AG10803 (cell line): ENCODE measurements around the gene POMP.
"Not testable (repeated sequence)": the region's sequence is repeated elsewhere in the genome, so short reads cannot be mapped to it uniquely, and the experiment has no call there.

ENCODE experiments used
- DNase-seq: peaks from one replicate; pipeline ENCODE4 v3.0.0; 2010; ENCODE audit warnings: low read depth
- H3K4me3 ChIP-seq: 2 replicates; pipeline ENCODE4 v1.5.1; 2011; ENCODE audit warnings: mild to moderate bottlenecking, low read length, control low read depth
- CTCF ChIP-seq: conservative IDR thresholded peaks from 2 replicates; pipeline ENCODE4 v1.5.1; 2011; ENCODE audit warnings: mild to moderate bottlenecking, low read length, control low read depth, inconsistent platforms

The POMP gene

DNA sequence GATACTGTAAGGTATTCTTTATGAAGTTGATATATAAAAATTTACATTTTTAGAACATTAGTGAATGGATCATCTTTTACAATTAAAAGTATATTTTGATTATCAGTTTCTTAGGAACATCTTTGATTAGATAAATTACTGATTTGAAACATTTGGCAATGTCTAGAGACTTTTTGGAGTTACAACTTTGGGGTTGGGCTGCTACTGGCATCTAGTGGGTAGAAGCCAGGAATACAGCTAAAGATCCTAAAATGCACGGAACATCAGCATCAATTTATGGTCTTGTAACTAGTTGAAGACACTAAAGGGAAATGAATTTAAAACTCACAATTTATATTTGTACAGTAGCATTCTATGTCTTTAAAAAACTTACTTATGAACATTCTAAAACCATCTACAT lies 19.9 kb downstream of the POMP start:
- DNase-seq, result no peak
- TF ChIP-seq CTCF, result peak; percentile 43
- no peak overlapping the region for H3K4me3 ChIP-seq

DNA sequence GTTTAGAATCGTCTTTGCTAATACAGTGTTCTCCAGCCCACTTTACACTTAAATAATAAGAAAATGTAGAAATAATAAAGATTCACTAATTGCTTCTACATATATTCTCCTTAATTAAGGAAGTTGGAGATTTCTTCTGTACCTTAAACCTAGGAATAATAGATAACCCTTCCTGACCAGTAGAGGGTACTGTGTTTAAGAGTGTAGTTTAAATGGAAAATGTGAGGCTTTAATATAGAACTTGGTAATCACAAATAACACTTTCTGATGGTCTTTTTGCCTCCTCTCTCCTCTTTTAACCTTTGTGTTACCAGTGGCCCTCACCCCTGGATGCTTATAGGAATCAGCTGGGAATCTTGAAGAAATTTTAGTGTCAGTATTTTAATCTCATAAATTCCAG lies 20.7 kb downstream of the POMP start:
- H3K4me3 ChIP-seq, result no peak overlapping the region
- peak; percentile 34 for DNase-seq
- peak; percentile 63 for TF ChIP-seq CTCF

GRCh38 chr13:28680541-28680940 lies 21.6 kb downstream of the POMP start:
- no peak for TF ChIP-seq CTCF
- no peak overlapping the region for H3K4me3 ChIP-seq
- DNase-seq, result no peak

DNA sequence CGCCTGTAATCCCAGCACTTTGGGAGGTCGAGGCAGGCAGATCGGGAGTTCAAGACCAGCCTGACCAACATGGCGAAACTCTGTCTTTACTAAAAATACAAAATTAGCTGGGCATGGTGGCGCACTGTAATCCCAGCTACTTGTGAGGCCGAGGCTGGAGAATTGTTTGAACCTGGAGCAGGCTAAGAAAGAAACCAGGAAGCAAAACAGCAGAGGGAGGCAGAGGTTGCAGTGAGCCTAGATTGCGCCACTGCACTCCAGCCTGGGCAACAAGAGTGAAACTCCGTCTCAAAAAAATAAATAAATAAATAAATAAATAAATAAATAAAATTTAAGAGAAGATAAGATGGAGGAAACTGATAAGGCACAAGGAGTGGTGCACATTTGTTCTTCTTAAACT lies 24.2 kb downstream of the POMP start:
- H3K4me3 ChIP-seq, DNase-seq: not testable (repeated sequence)

GRCh38 chr13:28684257-28684656 lies 25.3 kb downstream of the POMP start:
- no peak for DNase-seq
- no peak for TF ChIP-seq CTCF
- H3K4me3 ChIP-seq, result no peak overlapping the region

DNA sequence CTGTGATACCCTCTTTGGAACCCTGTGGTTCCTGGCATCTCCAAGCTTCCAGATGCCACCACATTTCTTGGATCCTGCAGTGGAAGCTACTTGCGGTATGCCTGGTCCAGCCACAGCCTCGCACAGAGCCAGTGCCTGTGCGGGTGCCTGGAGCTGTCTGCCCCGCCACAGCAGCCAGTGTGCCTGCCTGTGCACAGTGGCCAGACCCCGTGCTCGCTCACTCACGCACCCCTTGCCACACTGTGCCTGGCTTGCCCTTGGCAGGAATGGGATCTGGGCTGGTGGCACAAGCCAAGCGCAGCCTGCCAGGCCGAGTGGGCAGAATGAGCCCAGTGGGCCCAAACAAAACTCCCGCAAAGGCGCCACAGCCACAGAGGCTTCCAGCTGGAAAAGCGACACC lies 26.2 kb downstream of the POMP start:
- no peak for DNase-seq
- no peak overlapping the region for H3K4me3 ChIP-seq
- TF ChIP-seq CTCF, result no peak

DNA sequence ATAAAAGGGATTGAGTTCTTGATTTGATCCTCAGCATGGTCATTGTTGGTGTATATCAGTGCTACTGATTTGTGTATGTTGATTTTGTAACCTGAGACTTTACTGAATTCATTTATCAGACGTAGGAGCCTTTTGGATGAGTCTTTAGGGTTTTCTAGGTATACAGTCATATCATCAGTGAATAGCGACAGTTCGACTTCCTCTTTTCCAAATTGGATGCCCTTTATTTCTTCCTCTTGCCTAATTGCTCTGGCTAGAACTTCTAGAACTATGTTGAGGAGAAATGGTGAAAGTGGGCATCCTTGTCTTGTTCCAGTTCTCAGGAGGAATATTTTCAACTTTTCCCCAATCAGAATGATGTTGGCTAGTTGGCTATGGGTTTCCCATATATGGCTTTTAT lies 27.0 kb downstream of the POMP start:
- no peak for TF ChIP-seq CTCF
- no peak for DNase-seq
- no peak overlapping the region for H3K4me3 ChIP-seq

DNA sequence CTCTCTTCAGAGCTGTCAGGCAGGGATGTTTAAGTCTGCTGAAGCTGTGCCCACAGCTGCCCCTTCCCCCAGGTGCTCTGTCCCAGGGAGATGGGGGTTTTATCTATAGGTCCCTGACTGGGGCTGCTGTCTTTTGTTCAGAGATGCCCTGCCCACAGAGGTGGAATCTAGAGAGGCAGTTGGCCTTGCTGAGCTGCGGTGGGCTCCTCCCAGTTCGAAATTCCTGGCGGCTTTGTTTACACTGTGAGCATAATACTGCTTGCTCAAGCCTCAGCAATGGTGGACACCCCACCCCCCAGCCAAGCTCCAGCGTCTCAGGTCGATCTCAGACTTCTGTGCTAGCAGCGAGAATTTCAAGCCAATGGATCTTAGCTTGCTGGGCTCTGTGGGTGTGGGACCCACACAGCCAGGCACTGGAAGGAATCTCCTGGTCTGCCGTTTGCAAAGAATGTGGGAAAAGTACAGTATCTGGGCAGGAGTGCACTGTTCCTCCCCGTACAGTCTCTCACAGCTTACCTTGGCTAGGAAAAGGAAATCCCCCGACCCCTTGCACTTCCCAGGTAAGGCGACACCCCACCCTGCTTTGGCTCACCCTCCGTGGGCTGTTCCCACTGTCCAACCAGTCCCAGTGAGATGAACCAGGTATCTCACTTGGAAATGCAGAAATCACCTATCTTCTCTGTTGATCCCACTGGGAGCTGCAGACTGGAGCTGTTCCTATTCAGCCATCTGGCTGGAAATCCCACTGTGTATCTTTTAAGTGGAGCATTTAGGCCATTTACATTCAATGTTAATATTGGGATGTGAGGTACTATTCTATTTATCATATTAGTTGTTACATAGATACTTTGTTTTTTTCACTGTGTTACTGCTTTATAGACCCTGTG lies 34.9 kb downstream of the POMP start:
- peak; percentile 31 for DNase-seq
- H3K4me3 ChIP-seq, result not testable (repeated sequence)
